Kidney epithelial cell (primary cell): ENCODE data around the gene ZEB1. TPM values are rescaled to one million over a fixed set of nuclear protein-coding genes. Genes with fewer than 3 reads are reported as not detected.

Source experiments
- DNase-seq: peaks from one replicate; pipeline ENCODE4 v3.0.0-alpha.2; 2010; ENCODE audit warnings: low read depth
- H3K27me3 ChIP-seq: 2 replicates; pipeline ENCODE4 v1.6.0; 2011; ENCODE audit warnings: low read length; ENCODE audit not compliant: control insufficient read depth, insufficient read depth
- H3K36me3 ChIP-seq: 2 replicates; pipeline ENCODE4 v1.5.1; 2011; ENCODE audit warnings: low read length; ENCODE audit not compliant: control insufficient read depth, insufficient read depth
- H3K4me3 ChIP-seq: 2 replicates; pipeline ENCODE4 v1.5.1; 2011; ENCODE audit warnings: low read depth, mild to moderate bottlenecking, control low read depth, low read length
- CTCF ChIP-seq: IDR thresholded peaks from 2 replicates; pipeline ENCODE4 v1.5.1; 2011; ENCODE audit warnings: mild to moderate bottlenecking, moderate library complexity, low read length, control low read depth, inconsistent platforms; ENCODE audit not compliant: insufficient read depth, poor library complexity, severe bottlenecking
- total RNA-seq: library from RNA; depleted of rRNA; stranded (reverse); fragments of >200 nt; gene quantifications from 2 replicates; pipeline ENCODE4 v1.2.3, GENCODE V29; 2015

Gene ZEB1
- total RNA-seq, 1 donor from 2014 or later = 10.8 TPM

DNA sequence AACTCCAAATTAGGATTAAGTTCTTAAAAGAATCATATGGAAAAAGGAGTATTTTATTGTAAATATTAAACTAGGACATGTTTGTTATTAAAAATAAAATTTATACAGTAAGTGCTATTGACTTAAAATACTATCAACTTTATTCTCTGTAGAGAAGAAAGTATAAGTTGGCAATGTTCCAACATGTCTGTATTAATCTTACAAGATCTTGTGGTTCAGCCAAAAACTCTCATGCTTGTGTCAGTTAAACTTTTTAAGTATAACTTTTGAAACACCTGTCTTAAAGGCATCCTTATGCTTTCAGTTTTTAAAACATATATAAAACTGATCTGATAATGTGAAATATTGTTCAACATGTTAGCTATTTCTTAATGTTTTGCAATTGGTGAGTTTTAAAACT is 160.7 kb downstream of the ZEB1 start:
- Histone ChIP-seq H3K36me3 (no peaks in the 10 kb centered on the region), H3K4me3 (no peak overlapping the region), H3K27me3 (no peaks in the 10 kb centered on the region)
- no peak for TF ChIP-seq CTCF
- no peak for DNase-seq

DNA sequence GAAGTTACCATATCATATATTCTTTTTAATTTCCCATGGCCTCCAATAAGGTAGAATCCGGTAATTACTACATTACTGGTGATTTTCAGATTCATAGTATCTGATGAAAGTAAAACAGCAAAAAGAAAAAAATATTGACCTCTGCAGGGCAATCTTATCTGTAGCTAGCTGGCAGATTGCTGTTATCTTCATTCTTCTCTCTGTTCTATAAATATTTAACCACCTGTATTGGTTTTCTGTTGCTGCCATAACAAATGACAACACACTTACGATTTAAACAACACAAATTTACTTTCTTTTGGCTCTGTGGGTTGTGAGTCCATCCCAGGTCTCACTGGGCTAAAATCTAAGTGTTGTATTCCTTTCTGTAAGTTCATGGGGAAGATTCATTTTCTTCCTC is 164.5 kb downstream of the ZEB1 start:
- no peak for DNase-seq
- no peak for TF ChIP-seq CTCF
- Histone ChIP-seq H3K4me3 (no peak overlapping the region), H3K36me3 (no peaks in the 10 kb centered on the region), H3K27me3 (no peaks in the 10 kb centered on the region)

GRCh38 chr10:31484431-31485135 is 165.6 kb downstream of the ZEB1 start:
- no peak for TF ChIP-seq CTCF
- Histone ChIP-seq H3K4me3 (no peak overlapping the region), H3K27me3 (no peaks in the 10 kb centered on the region), H3K36me3 (no peaks in the 10 kb centered on the region)
- no peak for DNase-seq

DNA sequence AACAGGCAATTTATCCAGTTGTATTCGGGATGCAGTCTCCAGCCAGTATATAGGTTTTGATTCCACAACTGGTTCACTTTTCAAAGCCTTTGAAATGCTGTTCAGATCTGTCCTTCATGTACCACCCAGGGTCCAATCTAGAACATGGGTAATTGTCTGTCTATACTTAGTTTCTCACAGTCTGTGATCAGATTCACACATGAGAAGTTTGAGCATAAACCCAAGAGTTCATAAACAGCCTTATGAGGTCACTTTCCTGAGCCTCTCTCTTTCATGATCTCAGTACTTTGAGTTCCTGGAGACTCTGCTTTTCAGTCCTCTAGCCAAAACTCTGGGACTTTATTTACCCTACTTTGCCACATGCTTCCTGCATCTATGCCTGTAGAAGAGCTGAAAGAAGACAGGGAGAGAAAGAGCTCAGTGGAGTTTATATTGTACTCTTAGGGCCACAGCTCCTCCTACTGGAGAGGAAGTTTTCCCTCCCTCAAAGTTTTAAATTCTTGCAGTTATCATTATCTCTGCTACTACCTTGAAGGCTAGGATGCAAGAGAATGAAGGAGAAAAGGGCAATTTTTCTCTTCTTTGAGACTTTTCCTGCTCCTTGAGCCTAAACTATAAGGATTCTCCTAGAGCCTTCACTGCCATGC is 172.0 kb downstream of the ZEB1 start:
- no peak for DNase-seq
- H3K36me3 ChIP-seq = no peaks in the 10 kb centered on the region
- H3K27me3 ChIP-seq = no peaks in the 10 kb centered on the region
- no peak overlapping the region for H3K4me3 ChIP-seq
- TF ChIP-seq CTCF = peak; percentile 59

GRCh38 chr10:31507427-31507826 is 188.4 kb downstream of the ZEB1 start:
- TF ChIP-seq CTCF = no peak
- DNase-seq = no peak
- Histone ChIP-seq H3K4me3 (no peak overlapping the region), H3K27me3 (no peaks in the 10 kb centered on the region), H3K36me3 (no peaks in the 10 kb centered on the region)

DNA sequence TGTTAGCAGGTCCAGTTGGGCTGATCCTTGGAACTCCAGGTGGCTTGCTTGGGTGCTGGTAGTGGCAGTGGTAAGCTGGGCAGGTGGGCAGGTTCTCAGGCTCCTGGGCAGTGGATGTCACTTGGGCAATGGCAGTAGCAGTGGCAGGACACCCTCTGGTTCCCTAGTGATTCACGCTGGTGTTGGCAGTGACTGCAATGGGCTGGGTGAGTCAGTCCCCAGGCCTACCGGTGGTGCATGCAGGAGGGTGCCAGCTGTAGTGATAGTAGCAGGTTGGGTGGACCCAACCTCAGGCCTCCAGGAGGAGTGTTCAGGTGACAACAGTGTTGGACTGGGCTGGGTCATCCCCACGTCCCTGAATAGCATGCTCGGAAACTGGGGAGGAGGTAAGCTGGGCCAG is 189.2 kb downstream of the ZEB1 start:
- H3K36me3 ChIP-seq = no peaks in the 10 kb centered on the region
- TF ChIP-seq CTCF = no peak
- DNase-seq = no peak

More for the DNA sequence above, 189.2 kb downstream of the ZEB1 start:
- H3K4me3 ChIP-seq = no peak overlapping the region
- H3K27me3 ChIP-seq = no peaks in the 10 kb centered on the region
